ENCODE data around the gene PRDM12.

The PRDM12 gene

GRCh38 chr9:130664251-130665028 lies at the start of gene PRDM12:
PRDM12 (plus strand) TSS chr9:130664594; CDS start chr9:130664654, 60 bp downstream.
- DNase-seq (ENCODE audit: low read depth, low spot score), result no peak
- H3K27ac ChIP-seq, result no peak within 1 kb of the TSS

DNA sequence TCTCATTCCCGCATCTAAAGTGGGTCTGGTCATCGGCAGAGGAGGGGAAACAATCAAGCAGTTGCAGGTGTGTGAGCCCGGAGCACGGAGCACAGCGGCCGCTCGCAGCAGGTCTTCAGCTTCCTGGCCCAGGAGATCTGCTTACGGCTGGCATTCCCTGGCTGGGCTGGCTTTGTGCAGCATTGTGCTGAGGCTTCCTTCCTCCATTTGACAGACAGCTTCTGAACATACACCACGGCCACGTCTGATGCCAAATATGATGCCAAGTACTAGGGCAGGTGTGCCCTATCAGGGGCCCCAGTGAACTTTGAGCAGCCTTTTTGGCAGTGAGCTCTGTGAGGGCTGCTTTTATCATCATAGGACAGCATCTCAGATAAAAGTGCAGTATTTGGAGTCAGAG lies 47.9 kb upstream of the PRDM12 start:
- DNase-seq (ENCODE audit: low read depth, low spot score), result no peak

DNA sequence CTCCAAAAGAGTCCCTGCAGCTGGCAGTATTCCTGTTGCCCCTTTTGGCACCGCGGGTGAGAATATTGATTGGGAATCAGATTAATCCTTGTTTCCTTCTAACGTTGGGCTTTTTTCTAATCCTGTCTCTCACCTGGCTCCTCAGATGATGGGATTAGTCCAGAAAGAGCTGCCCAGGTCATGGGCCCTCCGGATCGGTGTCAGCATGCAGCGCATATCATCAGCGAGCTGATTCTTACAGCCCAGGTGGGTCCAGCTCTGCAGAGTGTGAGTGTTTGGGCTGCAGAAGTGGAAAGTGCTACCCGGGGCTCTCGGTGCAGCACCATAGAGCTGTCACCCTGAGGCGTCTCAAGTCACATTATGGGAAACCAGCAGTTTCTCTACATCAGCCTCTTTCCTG lies 40.9 kb upstream of the PRDM12 start:
- H3K27ac ChIP-seq, result no peak overlapping the region
- no peak for DNase-seq (ENCODE audit: low read depth, low spot score)

More for the DNA sequence above, 47.9 kb upstream of the PRDM12 start:
- H3K27ac ChIP-seq, result no peak overlapping the region

DNA sequence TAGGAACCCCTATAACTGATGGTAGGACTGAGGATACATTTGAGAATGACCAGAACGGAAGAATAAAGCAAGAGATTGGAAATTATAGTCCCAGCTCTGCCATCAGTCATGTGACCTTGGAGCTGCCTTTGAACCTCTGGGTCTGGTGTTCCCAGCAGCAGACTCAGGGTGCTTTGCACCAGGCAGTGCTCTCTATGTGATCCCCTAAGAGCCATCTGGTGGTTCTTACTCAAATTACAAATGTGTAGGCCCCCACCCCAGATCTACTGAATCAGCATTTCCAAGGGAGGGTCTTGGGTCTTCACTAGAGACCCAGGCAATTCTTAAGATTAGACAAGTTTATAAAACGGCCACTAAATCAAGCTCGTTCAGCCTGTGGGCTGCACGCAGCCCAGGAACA lies 40.2 kb upstream of the PRDM12 start:
- no peak for DNase-seq (ENCODE audit: low read depth, low spot score)

GRCh38 chr9:130626249-130626996 lies 38.0 kb upstream of the PRDM12 start:
- DNase-seq (ENCODE audit: low read depth, low spot score), result no peak
- no peak overlapping the region for H3K27ac ChIP-seq

More for the DNA sequence above, 40.2 kb upstream of the PRDM12 start:
- H3K27ac ChIP-seq, result no peak overlapping the region

DNA sequence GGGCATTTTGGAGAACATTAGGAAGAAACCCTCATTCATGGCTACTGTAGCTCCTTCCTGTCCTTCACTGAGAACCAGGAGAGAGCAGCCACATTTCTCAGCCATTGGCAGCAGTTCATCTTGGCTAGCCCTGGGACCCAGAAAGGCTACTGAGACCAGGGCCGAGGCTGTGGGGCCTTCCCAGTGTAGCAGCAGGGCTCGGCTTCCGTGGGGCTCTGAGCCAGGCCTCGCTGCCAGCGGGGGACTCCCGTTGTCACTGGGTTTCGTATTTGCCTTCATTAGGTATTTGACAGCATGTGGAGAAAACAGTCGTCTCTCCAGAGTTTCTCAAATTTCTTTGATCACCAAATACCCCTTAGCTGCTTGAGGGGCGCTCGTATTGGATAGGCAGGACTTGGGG lies 37.3 kb upstream of the PRDM12 start:
- DNase-seq (ENCODE audit: low read depth, low spot score), result no peak
- no peak overlapping the region for H3K27ac ChIP-seq

DNA sequence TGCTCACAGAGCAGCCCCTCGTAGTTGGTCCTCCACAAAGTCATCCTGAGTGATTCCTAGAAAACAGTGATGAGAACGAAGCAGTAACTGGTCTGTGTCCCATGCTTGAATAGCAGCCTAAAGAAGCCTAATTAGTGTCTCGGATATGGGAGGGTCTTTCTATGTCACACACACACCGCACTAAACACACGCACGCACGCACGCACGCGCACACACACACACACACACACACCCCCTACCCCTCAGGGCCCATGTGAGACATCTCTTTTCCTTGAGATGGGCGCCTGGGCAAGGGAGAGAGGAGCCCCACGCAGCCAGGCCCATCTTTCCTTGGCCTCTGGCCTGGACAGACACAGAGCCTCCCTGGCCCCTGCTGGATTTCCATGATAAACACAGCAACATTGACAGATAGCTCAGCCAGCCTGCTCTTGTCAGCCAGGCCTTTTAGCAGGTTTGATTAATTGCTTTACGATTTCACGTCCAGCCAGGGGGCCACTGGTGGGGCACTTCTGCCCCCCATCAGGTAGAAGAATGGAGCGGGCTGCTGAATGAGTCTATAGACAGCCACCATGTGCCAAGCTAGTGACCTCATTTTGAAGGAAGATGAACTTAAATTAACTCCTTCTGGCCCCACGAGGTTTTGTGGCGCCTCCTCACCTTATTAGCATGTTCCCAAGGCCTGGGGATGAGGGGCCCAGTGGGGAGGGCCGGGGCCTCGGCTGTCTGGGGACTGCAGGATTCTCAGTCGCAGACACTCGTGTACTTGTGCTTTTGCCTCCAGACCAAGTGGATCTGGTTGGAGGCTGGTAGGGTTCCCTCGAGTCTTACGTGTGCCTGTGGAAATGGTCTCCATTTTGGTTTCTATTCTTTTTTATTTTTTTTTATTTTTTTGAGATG lies 36.2 kb upstream of the PRDM12 start:
- no peak overlapping the region for H3K27ac ChIP-seq
- DNase-seq (ENCODE audit: low read depth, low spot score), result no peak

DNA sequence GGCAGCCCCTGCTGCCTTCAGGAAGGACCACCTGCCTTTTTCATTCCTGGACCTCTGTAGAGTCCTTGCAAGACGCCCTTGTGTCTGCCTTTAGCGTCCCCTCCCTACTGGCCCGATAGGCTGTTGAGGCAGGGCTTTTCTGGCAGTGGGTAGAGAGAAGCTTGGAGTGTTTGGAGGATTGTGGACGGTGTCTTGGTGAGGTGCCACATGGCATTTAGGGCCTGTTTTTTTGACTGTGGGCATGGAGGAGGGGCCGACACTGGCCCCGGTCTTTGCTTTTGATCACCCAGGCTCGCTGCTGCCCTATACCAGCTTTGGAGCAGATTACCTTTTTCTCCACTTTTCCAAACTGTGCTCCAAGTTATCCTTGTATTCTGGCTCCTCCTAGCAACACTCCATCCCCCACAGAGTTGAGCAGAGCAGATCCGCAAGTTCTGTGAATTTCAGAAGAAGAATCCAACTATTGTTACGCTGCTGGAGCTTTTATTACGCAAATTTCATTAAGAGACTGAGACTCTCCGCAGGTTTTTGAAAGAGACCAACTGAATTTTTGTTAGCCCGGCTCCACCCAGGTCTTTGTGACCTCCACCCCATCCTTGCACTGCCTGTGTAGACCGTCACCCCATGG lies 34.8 kb upstream of the PRDM12 start:
- no peak for DNase-seq (ENCODE audit: low read depth, low spot score)
- H3K27ac ChIP-seq, result no peak overlapping the region

GRCh38 chr9:130630071-130630450 lies 34.3 kb upstream of the PRDM12 start:
- no peak for DNase-seq (ENCODE audit: low read depth, low spot score)
- H3K27ac ChIP-seq, result no peak overlapping the region

- no peak for DNase-seq (ENCODE audit: low read depth, low spot score)
- H3K27ac ChIP-seq, result no peak overlapping the region
Measured at GRCh38 chr9:130630506-130631330, 33.7 kb upstream of the PRDM12 start.

GRCh38 chr9:130631331-130632080 lies 32.9 kb upstream of the PRDM12 start:
- H3K27ac ChIP-seq, result no peak overlapping the region
- no peak for DNase-seq (ENCODE audit: low read depth, low spot score)

GRCh38 chr9:130632081-130632710 lies 32.2 kb upstream of the PRDM12 start:
- H3K27ac ChIP-seq, result no peak overlapping the region
- DNase-seq (ENCODE audit: low read depth, low spot score), result no peak

DNA sequence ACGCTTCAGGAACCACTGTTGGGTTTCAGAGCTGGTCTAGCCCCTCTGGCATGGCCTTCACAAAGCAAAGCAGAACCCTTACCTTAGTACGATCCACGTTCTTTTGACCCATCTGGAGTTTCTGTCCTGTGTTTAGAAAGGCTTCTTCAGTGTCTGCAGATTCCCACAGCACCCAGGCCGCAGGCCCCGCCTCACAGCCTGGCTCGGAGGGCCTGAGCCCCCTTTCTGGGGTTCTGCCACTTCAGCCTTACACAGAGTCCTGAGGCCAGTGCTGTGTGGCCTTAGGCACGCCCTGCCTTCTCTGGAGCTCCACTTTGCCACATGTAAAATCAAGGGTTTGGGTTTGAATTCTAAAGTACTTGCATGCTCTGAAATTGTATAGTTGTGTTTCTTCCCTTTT lies 31.6 kb upstream of the PRDM12 start:
- DNase-seq (ENCODE audit: low read depth, low spot score), result no peak
- H3K27ac ChIP-seq, result no peak overlapping the region

DNA sequence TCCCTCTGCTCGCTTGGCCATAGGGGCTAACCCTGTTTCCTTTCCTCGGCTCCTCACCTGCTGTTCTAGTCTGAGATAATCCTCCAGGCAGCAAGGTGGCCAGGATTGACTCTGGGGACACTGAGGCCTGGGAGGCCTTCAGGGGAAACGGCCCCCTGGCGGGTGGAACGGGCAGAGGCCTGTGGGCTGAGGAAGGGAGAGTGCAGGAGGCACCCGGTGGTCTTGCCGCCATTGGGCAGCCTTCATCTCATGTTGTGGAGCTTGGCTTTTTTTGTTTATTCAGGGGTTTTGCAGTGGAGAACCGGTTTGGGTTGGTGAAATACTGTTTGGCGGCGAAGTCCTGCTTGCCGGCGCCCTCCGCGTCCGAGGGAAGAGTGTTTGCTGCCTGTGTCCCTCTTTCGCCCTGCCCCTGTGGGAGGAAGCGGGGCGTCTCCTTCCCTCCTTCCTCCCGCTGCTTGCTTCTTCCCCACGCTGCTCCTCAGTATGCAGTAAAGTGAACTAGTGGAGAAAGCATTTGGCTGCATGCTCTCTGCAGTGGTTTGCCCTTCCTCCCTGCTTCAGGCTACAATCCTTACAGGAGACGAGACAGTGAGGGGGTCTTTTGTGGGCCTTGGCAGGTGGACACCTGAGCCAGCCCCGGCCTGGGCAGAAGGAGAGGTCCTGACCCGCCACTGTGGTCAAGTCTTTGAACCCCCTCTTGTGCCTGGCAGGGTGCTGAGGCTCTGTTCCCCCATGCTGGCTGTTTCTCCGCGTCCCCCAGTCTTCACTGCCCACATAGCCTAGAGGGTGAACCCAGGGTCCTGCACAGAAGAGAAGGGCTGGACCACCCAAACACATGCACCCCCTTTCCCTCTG lies 30.8 kb upstream of the PRDM12 start:
- H3K27ac ChIP-seq, result no peak overlapping the region

GRCh38 chr9:130634191-130634768 lies 30.1 kb upstream of the PRDM12 start:
- no peak overlapping the region for H3K27ac ChIP-seq
- no peak for DNase-seq (ENCODE audit: low read depth, low spot score)

More for the DNA sequence above, 30.8 kb upstream of the PRDM12 start:
- no peak for DNase-seq (ENCODE audit: low read depth, low spot score)

- DNase-seq (ENCODE audit: low read depth, low spot score), result no peak
- H3K27ac ChIP-seq, result no peak overlapping the region
Measured at GRCh38 chr9:130634801-130635200, 29.6 kb upstream of the PRDM12 start.

DNA sequence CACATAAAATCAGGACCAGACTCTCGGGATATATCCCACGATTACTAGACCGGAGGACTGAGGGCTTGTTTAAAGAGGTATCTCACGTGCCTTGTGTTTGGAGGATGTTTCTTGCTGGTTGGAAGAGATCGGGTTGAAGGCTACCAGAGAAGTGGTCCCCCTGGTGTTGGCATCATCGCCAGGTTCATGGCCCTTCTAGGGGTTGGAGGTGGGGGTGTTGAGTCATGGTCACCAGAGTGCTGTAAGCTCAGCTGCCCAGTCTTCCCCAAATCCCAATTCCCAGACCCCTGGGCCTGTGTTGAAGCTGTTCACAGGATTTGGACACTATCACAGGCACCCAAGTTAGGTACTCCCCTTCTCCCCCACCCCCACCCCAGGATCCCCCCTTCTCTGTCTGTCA lies 29.1 kb upstream of the PRDM12 start:
- DNase-seq (ENCODE audit: low read depth, low spot score), result no peak
- H3K27ac ChIP-seq, result no peak overlapping the region
